ENCODE measurements around the gene SNX32.

Gene SNX32

DNA sequence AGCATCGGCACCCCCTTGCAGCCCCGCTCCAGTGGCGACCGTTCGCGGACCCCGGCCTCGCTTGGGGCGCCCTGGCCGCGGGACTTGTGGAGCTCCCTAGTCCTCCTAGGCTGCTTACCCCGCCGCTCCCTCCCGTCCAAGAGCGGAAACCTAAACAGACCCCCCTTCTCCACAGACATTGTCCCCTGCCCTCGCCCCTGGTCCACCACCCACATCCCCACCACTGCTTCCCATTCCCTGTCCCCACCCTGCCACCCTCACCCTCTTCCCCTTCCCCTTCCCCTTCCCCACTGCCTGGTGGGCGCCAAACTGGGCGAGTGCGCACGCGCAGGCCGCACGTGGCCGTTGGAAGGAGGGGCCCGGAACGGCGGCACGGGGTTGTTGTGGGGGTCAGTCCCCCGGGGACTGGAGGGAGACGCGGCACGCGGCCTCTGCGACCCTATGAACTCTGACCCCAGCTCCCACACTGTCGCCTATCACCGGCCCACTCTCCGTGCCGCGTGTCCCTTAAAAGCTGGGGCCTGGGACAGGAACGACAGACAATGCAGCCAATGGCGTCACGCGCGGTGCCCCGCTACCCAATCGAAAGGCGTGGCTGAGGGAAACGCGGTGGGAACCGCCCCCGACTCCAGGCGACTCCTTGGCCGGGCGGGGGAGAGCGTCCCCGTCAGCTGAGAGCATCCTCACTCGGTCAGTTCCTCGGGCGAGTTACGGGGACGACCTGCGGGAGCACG, at the start of gene SNX32:
SNX32 (plus strand) TSS at position 667 of the 734 bp plus-strand sequence. CDS start 103 bp downstream, outside the sequence.
- peak; percentile 95 for DNase-seq

DNA sequence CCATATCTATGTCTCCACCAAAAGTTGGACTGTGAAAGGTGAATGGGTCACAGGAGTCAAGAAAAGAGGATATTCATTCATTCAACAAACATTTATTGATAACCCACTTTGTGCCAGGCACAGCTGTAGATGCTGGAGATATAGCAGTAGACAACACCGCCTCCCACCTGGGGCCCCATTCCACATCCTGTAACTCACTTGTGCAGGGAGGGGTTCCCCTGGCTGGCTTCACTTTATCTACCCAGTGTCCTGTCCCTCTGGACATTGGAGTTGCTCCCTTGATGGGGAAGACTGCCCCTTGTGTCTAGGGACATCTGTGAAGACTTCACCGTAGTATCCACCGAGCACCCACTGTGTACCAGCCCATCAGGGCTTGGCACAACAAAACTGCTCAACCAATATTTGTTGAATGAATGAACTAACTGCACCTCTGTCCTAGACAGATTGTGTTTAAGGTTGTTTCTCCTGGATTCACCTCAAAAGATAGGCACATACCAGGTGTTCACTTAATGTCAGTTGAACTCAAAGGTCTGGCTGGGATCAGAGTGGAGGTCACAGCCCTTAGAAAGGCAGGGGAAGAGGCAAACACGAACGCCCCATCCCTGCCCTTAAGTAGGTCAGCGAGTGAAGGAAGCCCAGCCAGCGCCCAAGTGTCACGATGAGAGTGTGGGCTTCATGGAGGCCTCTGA, 48.3 kb upstream of the SNX32 start:
- no peak for DNase-seq

DNA sequence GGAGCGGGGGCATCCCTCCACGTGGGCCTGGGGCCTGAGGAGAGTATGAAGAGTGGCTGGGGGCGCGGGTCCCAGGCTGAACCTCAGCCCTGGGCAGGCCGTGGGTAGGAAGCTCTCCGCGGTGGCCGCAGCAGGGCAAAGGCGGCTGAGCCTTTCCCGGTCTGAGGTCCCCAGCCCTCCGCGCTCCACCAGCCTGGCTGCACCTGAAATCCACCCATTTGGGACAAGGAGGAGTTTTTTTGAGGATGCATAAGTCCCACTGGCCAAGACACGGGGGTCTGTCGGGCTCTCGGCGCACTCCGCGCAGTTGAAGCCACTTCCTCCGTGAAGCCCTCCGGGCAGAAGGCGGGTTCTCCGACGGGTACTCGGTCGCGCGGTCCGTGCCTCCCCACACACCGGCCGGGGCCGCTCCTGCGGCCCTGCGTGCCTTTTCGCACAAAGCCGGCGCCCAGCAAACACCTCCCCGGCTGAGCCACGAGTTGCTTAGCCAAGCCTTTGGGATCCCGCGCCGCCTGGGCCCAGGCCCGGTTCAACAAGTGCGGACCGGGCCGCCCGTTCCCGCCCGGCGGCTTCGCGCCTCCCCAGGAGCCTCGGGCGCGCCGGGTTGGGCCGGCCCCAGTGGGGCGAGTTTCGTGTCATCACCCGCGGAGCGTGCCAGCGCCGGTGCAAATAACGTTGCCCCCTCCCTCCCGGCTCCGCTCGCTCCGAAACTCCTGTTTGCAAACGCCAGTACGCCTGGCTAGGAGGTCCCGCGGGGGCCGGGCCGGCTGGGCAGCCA, 47.6 kb upstream of the SNX32 start:
- peak; percentile 57 for DNase-seq

GRCh38 chr11:65786786-65787636, 46.8 kb upstream of the SNX32 start, which contains the start of gene OVOL1:
OVOL1 (plus strand) TSS chr11:65787063; CDS start chr11:65787374, 311 bp downstream.
- DNase-seq, result peak; percentile 42

DNA sequence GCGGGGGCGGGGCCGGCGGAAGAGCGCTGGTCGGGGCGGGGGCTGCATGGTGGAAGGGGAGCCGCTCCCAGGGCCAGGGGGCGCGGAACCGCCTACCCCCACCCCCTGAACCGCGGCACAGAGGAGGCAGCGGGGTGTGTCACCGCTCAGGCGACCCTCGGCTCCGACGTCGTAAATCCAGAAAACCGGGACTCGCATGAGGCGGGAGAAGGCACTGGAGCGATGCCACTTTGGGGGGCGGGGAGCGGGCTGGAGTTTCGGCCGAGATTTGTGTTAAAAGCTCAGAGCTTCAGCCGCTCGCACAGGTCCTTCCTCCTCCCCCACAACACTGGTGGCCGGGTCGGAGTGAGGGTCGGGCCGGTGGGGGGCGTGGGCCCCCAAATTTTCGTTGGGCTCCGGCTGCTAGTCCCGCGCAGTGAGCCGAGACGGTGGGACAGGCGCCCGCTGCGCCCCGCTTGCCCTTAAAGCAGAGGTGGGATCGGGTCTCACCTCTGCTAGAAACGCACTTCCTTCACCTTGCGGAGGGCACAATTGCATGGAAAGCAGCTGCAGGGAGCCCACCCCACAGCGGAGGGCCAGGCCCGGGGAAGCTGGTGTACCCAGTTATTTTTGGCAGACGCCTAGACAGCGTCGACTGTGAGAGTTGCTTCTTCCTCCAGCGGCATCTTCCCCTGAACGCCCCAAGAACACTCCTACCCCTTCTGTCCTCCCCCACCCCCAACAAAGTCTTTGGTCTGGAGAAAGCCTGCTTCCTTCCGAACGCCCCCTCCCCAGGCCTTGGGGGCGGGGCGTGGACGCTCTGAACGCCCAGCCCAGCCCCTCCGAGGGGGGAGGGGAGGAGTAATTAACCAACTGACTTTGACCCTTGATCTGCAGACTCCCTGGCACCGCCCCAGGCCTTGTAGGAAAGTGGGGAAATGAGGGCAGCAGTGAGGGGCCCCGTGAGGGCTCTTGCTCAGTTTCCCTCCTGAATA, 45.8 kb upstream of the SNX32 start:
- peak; percentile 42 for DNase-seq

DNA sequence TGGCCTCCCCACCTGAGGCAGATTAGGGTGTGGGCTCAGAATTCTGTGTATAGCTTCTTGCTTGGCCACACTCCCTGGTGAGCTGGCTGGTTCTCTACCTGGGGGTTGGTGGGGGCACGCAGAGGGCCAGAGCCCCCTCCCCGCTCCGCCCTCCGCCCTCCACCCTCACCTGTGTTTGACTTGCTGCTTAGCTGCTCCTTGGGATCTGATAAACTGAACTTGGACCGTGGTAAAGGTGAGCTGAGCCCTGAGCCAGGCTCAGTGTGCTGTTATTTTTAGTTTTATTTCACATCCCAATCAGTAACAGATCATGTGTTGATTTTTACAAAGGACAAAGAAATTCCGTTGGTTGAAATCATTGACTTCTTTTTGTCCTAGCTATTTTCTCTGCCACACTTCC, 44.9 kb upstream of the SNX32 start:
- DNase-seq, result no peak

DNA sequence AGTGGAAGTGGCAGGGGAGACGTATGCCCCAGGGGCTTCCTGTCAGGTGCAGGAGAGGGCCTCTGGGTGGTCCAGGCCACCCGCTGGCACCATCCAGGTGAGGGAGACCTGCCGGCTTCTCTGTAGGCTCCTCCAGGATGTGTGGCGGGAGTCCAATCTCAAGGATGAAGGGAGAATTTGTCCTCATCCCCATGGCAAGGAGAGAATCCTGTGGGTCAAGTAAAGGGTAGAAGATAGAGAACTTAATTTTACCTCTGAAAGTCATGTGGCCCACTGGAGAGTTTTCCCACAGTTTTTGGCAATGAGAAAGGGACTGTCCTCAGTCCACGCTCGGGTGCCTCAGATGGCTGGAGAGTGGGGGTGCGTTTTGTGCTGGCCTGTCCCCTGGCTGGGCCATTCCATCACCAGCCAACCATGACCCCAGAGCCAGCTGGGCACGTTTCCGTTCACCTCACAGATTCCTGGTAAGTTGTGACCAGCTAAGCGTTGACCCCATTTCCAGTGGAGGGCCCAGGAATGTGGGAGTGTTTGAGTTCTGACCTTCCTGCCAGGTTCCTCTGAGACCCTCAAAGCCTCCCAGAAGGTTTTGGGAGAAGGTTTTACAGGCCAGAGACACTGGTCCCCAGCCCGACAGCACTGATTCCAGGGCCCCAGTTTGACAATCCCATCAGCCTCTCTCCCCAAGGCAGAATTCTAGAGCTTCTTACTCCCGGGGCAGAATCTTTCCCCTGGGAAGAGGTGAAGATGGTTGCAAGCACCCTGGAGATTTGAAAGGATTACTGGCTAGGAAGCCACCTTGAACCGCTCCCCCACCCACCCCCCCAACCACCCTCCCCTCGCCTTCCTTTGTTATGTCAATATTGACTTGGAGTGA, 44.3 kb upstream of the SNX32 start:
- no peak for DNase-seq

DNA sequence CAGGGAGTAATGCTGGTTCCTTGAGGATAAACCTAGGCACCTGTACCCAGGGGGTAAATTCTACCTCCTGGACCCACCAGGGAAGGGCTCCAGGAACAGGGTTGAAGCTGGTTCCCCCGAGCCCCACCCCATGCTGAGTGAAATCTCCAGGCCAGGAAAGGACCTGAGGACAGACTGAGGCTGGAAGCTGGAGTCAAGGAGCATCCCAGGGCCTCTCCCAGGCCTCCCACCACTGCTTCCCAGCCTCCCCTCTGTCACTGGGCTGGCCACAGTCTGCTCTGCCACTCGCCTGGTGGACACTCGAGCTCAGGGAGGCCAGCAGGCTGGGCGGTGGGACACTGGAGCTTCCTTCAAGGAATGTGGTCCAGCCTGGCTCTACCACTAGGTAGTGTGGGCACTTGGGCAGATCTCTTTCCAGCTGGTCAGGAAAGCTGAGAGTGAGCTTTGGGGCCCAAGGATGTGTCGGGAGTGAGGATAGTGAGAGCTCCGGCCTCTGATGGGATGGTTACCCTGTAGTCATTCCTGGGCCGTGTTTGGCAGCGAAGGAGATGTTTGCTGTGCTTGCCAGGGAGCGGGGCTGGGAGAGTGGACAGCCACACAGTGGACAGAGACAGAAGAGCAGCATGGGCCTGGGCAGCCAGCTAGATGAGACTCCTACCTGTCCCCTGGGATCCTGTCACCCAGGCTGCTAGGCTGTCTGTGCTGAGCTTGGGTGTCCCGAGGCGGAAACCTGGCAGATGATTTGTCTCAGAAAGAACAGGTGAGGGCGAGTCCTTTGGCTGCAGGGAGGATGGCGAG, 43.5 kb upstream of the SNX32 start:
- no peak for DNase-seq

DNA sequence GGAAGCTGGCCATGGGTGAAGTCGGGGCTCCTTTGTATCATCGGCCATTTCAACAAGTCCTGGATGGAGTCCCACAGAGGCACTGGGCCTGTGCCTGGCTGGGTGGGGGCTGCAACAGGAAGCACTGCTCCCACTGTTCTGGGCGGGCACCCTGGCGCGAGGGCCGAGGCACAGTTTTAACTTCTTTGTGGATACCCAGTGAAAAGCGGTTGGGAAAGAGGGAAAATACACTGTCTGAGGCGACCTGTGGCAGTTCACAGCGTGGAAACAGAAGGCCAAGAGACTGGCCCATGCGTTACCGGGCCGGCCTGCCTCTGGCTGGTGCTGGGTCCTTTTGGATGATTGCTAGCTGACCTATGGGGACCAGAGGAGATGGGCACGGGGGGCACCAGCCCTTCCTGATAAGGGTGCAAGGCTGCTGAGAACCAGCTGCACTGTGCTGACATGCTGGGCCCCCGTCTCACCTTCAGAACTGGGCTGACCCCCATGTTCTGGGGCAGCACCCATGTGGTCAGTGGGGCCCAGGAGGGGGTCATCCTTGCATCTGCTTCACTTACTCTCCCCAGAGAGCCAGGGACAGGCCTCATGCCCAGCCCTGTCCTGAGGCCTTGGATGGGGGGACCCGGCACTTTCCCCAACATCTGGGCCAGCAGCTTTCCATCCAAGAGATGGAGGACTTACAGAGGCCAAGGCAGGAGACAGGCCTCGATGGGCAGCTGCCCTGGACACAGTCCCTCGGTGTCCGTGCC, 42.7 kb upstream of the SNX32 start:
- no peak for DNase-seq

GRCh38 chr11:65791719-65792213, 42.0 kb upstream of the SNX32 start:
- DNase-seq, result peak; percentile 40

- DNase-seq, result no peak
These were observed 41.3 kb upstream of the SNX32 start for GRCh38 chr11:65792456-65792855.

GRCh38 chr11:65793144-65793581, 40.6 kb upstream of the SNX32 start:
- DNase-seq, result no peak

- no peak for DNase-seq
These were observed 40.0 kb upstream of the SNX32 start for GRCh38 chr11:65793625-65794400.

- DNase-seq, result no peak
These were observed 38.9 kb upstream of the SNX32 start for GRCh38 chr11:65794570-65795510.

GRCh38 chr11:65796726-65797601, 36.8 kb upstream of the SNX32 start:
- DNase-seq, result no peak

All from activated T-cell treated with anti-CD3 and anti-CD28 coated beads, Interleukin-2, amount 50 U/mL, for 1 hour (primary cell).